HEK293T (cell line): ENCODE measurements around the gene HMCN2.

Experiments used
- CTCF ChIA-PET: fragments of 350-600 bp; formaldehyde crosslinking; extraction: SDS; loops from one replicate; lab custom pipeline; 2021; ENCODE audit warnings: antibody characterized with exemption, inconsistent platforms; lab: Yijun Ruan, JAX
- POLR2A ChIA-PET: fragments of 350-600 bp; formaldehyde crosslinking; extraction: SDS; loops from one replicate; lab custom pipeline; 2020; ENCODE audit warnings: antibody characterized with exemption, inconsistent platforms; lab: Yijun Ruan, JAX
- DNase-seq: peaks from one replicate; pipeline ENCODE4 v3.0.0; 2012; ENCODE audit warnings: mixed read lengths; ENCODE audit errors: extremely low spot score
- ARNT ChIP-seq: fragments of 450-650 bp; IDR thresholded peaks from 2 replicates; pipeline ENCODE4 v1.6.1; 2017; ENCODE audit warnings: mild to moderate bottlenecking
- BHLHE40 ChIP-seq: fragments of 450-650 bp; IDR thresholded peaks from 2 replicates; pipeline ENCODE4 v1.6.1; 2016; ENCODE audit warnings: mild to moderate bottlenecking, moderate library complexity, borderline replicate concordance
- CTBP1 ChIP-seq: fragments of 450-650 bp; IDR thresholded peaks from 2 replicates; pipeline ENCODE4 v1.6.1; 2016; ENCODE audit warnings: borderline replicate concordance
- ELF4 ChIP-seq: fragments of 450-650 bp; IDR thresholded peaks from 2 replicates; pipeline ENCODE4 v1.6.1; 2017; ENCODE audit warnings: antibody characterized with exemption
- FOXA1 ChIP-seq: fragments of 450-650 bp; IDR thresholded peaks from 2 replicates; pipeline ENCODE4 v1.6.1; 2016; ENCODE audit warnings: mild to moderate bottlenecking
- FOXK2 ChIP-seq: fragments of 450-650 bp; IDR thresholded peaks from 2 replicates; pipeline ENCODE4 v1.6.1; 2016; ENCODE audit warnings: mild to moderate bottlenecking
- FOXM1 ChIP-seq: fragments of 450-650 bp; IDR thresholded peaks from 2 replicates; pipeline ENCODE4 v1.6.1; 2017; ENCODE audit warnings: mild to moderate bottlenecking, borderline replicate concordance
- HDGF ChIP-seq: fragments of 450-650 bp; IDR thresholded peaks from 2 replicates; pipeline ENCODE4 v1.6.1; 2017; ENCODE audit warnings: antibody characterized with exemption, borderline replicate concordance
- L3MBTL2 ChIP-seq: fragments of 450-650 bp; conservative IDR thresholded peaks from 2 replicates; pipeline ENCODE4 v1.6.1; 2016; ENCODE audit warnings: mild to moderate bottlenecking
- LEF1 ChIP-seq: fragments of 450-650 bp; IDR thresholded peaks from 2 replicates; pipeline ENCODE4 v1.6.1; 2017; ENCODE audit warnings: mild to moderate bottlenecking, borderline replicate concordance
- NFRKB ChIP-seq: fragments of 450-650 bp; IDR thresholded peaks from 2 replicates; pipeline ENCODE4 v1.6.1; 2016; ENCODE audit warnings: mild to moderate bottlenecking, moderate library complexity
- PKNOX1 ChIP-seq: fragments of 450-650 bp; IDR thresholded peaks from 2 replicates; pipeline ENCODE4 v1.6.1; 2016
- SP1 ChIP-seq: fragments of 450-650 bp; IDR thresholded peaks from 2 replicates; pipeline ENCODE4 v1.6.1; 2017
- SUZ12 ChIP-seq: fragments of 450-650 bp; IDR thresholded peaks from 2 replicates; pipeline ENCODE4 v1.6.1; 2016; ENCODE audit warnings: mild to moderate bottlenecking
- TARDBP ChIP-seq: fragments of 450-650 bp; IDR thresholded peaks from 2 replicates; pipeline ENCODE4 v1.6.1; 2016
- ZNF384 ChIP-seq: fragments of 450-650 bp; IDR thresholded peaks from 2 replicates; pipeline ENCODE4 v1.6.1; 2016

The HMCN2 gene

DNA sequence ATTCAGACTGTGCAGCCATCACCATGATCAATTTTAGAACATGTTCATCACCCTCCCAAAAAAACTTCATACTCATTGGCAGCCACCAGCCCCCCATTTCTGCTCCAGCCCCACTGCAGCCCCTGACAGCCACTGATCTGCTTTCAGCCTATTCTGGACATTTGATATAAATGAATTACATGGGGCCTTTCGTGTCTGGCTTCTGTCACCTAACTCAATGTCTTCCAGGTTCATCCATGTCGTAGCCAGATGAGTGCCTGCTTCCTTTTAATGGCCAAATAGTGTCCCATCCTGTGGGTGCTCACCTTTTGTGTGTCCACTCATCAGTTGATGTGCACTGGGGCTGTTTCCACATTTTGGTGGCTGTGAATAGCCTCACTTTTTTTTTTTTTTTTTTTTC, 63.5 kb downstream of the HMCN2 start:
- POLR2A ChIA-PET, result no interaction called here
- no peak for DNase-seq
- TF ChIP-seq ZNF384, result 0 out of 2 replicates have a peak, but pooled peaks have one; percentile 27
- no peak for TF ChIP-seq TARDBP
- no peak for TF ChIP-seq HDGF
- TF ChIP-seq BHLHE40, result no peak
- CTCF ChIA-PET, result no interaction called here

DNA sequence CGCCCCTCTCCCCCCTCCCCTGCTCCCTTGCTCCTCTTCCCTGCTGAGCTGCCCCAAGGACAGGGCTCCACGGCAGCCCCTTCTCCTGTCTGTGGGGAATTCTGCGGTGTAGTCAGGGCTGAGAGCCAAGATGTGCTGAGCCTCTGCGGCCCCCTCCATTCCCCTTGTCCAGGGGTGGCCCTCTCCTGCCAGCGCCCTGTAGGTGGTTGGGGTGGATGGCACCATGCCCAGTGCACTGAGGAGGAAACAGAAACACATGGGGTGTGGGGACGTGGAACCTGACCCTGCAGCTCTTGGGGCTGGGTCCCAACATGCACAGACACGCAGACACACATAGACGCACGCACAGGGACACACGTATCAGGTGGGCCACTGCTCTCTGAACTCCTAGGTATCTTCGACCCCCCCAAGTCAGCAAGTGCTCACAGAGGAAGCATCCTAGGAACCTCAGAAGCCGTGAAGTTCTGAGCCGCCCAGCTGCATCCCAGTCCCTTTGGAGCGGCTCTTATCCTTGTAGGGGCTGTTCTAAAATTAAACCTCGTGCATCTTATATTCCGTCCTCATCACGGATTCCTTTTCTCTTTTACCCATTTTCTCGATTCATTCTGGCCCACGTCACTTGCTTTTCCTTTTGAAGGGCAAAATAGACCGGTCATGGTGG, 64.8 kb downstream of the HMCN2 start:
- ChIA-PET CTCF (interaction anchor here (0.6 kb wide), 1 partner anchor 11 kb away, joined by 3 read pairs; no protein-coding TSS in a partner anchor), POLR2A (no interaction called here)
- no peak for DNase-seq
- no peak for TF ChIP-seq BHLHE40
- no peak for TF ChIP-seq ELF4
- TF ChIP-seq FOXA1, result no peak
- TF ChIP-seq FOXK2, result no peak
- no peak for TF ChIP-seq ARNT
- no peak for TF ChIP-seq FOXM1

DNA sequence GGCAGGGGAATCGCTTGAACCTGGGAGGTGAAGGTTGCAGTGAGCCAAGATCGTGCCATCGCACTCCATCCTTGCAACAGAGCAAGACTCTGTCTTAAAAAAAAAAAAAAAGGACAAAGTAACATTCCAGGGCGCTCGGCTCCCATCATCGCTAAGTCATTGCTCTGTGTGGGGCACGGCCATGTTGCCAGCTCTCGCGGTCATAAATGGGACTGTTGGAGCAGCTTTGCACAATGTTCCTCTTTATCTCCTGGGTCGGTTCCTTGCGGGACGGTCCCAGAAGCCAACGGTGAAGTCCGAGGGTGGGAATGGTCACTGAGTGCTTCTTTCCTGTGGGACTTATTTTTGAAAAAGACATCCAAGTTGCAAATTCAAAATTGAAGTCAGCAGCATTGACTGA, 65.5 kb downstream of the HMCN2 start:
- CTCF ChIA-PET, result no interaction called here
- no peak for DNase-seq
- POLR2A ChIA-PET, result no interaction called here
- TF ChIP-seq BHLHE40, result no peak
- no peak for TF ChIP-seq TARDBP
- TF ChIP-seq FOXK2, result no peak

- no peak for DNase-seq
- no peak for TF ChIP-seq PKNOX1
- no peak for TF ChIP-seq FOXM1
- no peak for TF ChIP-seq ELF4
- no peak for TF ChIP-seq FOXK2
- TF ChIP-seq SP1, result no peak
- no peak for TF ChIP-seq L3MBTL2
- no peak for TF ChIP-seq TARDBP
- no peak for TF ChIP-seq HDGF
- TF ChIP-seq NFRKB, result no peak
- no peak for TF ChIP-seq LEF1
- TF ChIP-seq ZNF384, result no peak
- POLR2A ChIA-PET, result no interaction called here
- CTCF ChIA-PET, result no interaction called here
Observed at GRCh38 chr9:130331573-130331972, 66.0 kb downstream of the HMCN2 start.

GRCh38 chr9:130332384-130332926, 66.9 kb downstream of the HMCN2 start:
- ChIA-PET POLR2A (no interaction called here), CTCF (no interaction called here)
- DNase-seq, result no peak
- TF ChIP-seq ELF4 (no peak), L3MBTL2 (no peak), SP1 (no peak), FOXK2 (no peak), NFRKB (no peak), HDGF (no peak), PKNOX1 (no peak), LEF1 (no peak), CTBP1 (no peak), FOXA1 (no peak), ZNF384 (no peak), BHLHE40 (no peak)

DNA sequence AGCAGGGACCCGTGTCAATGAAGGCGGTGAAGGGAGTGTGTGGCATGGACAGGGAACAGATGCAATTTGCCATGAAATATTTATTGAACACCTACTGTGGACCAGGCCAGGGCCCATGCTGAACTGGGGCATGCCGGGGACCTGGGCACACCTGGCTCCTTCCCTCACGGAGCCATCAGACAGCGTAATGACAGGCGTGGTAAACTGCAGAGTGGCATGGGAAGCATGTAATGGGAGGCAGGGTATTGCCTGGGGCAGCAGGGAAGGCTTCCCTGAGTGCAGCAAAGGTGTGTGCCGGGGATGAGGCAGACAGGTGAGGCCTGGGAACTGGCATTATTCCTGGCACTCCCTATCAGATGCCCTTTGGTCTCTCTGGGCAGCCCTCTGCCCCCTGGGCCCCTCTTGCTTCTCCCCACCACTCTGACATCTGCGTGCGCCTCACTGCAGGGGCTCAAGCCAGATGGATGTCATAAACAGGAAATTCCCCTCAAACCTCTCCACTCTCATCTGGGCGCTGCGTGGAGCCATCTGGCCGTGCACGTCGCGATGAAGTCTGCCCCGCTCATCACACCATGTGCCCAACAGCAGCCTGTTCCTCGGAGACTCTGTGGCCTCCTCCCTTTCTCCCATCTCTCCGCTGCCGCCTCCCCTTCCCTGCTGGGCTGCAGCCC, 67.6 kb downstream of the HMCN2 start:
- ChIA-PET POLR2A (no interaction called here), CTCF (no interaction called here)
- DNase-seq, result no peak
- TF ChIP-seq ELF4 (no peak), FOXA1 (no peak), CTBP1 (no peak), FOXM1 (no peak), ZNF384 (no peak), SP1 (no peak), FOXK2 (no peak), NFRKB (no peak), L3MBTL2 (no peak), TARDBP (no peak), HDGF (no peak), BHLHE40 (no peak), SUZ12 (no peak), PKNOX1 (no peak), ARNT (no peak), LEF1 (no peak)
